HepG2 (cell line): Measurements from ENCODE around the gene PARN. TPM values are rescaled to one million over a fixed set of nuclear protein-coding genes. Genes with fewer than 3 reads are reported as not detected.

Experiments
- ATAC-seq: fragments of 200-7000 bp; cut with Tn5 transposase; 3 replicates; pipeline ENCODE4 v1.9.1; 2020; ENCODE audit warnings: mild to moderate bottlenecking, moderate library complexity
- BruUV-seq: library from RNA; stranded (reverse); fragments of 400-500 nt; replicated peaks from 2 replicates; lab custom pipeline; 2021; lab: Mats Ljungman, UMichigan
- CTCF ChIA-PET: fragments of 300-600 bp; formaldehyde crosslinking; extraction: SDS; loops from one replicate; lab custom pipeline; 2021; ENCODE audit warnings: low total read pairs, inconsistent platforms, low intra/inter-chr PET ratio; lab: Yijun Ruan, JAX
- POLR2A ChIA-PET: fragments of 350-600 bp; sonication (Branson Sonifier 250); formaldehyde crosslinking; loops from one replicate; lab custom pipeline; 2020; ENCODE audit warnings: antibody characterized with exemption, inconsistent platforms; lab: Yijun Ruan, JAX
- DNase-seq: peaks from one replicate; pipeline ENCODE4 v3.0.0-alpha.2; 2015; ENCODE audit warnings: low spot score
- FAIRE-seq: peaks from 3 replicates; lab custom pipeline; 2011; peaks lifted over from hg19 to GRCh38; lab: Jason Lieb, UNC
- H2AFZ ChIP-seq: one replicate; pipeline ENCODE4 v1.6.1; 2011; ENCODE audit warnings: low read length, inconsistent platforms
- H3K27ac ChIP-seq: fragments of 300-600 bp; 3 replicates; pipeline ENCODE4 v1.8.0; 2011; ENCODE audit warnings: mixed run types, mild to moderate bottlenecking, mixed read lengths, low read length, inconsistent platforms; ENCODE audit not compliant: insufficient read depth; ENCODE audit errors: extremely low read length
- H3K27me3 ChIP-seq, 2 experiments: fragments of 200-600 bp in 1 of 2; 2 replicates in 1 of 2; 3 replicates in 1 of 2; pipeline versions ENCODE4 v1.6.0 to v1.8.0; 2011; ENCODE audit warnings: low read length in 2 of 2, mild to moderate bottlenecking in 2 of 2, moderate library complexity in 2 of 2, inconsistent platforms in 1 of 2; ENCODE audit not compliant: insufficient read depth in 2 of 2, control insufficient read depth in 1 of 2
- H3K36me3 ChIP-seq, 2 experiments: fragments of 200-600 bp in 1 of 2; replicated peaks in 1 of 2; 2 replicates in 1 of 2; 3 replicates in 1 of 2; pipeline versions ENCODE4 v1.5.1 to v1.8.0; 2011; ENCODE audit warnings: low read length in 2 of 2, inconsistent platforms in 1 of 2; ENCODE audit not compliant: insufficient read depth in 2 of 2, control insufficient read depth in 1 of 2
- H3K4me1 ChIP-seq: 2 replicates; pipeline ENCODE4 v1.5.1; 2012; ENCODE audit warnings: low read length, inconsistent platforms; ENCODE audit not compliant: insufficient read depth
- H3K4me2 ChIP-seq: 2 replicates; pipeline ENCODE4 v1.6.0; 2011; ENCODE audit warnings: low read depth, low read length, inconsistent platforms
- H3K4me3 ChIP-seq, 3 experiments: fragments of 200-600 bp in 1 of 3; sonication (generic), shearing (Covaris generic) in 1 of 3; replicated peaks in 1 of 3; 2 replicates each; pipeline ENCODE4 v1.5.1; 2011 to 2016; ENCODE audit warnings: low read length in 3 of 3, inconsistent platforms in 2 of 3, low read depth in 2 of 3, mild to moderate bottlenecking in 2 of 3, control low read depth in 1 of 3, mixed read lengths in 1 of 3; ENCODE audit not compliant: insufficient read depth in 1 of 3
- H3K79me2 ChIP-seq: one replicate; pipeline ENCODE4 v1.6.1; 2011; ENCODE audit warnings: low read length, inconsistent platforms; ENCODE audit not compliant: insufficient read depth
- H3K9ac ChIP-seq: 2 replicates; pipeline ENCODE4 v1.6.0; 2011; ENCODE audit warnings: mild to moderate bottlenecking, low read depth, low read length, inconsistent platforms; ENCODE audit not compliant: insufficient read depth
- H3K9me3 ChIP-seq: 2 replicates; pipeline ENCODE4 v1.5.1; 2012; ENCODE audit warnings: mild to moderate bottlenecking, low read length
- H4K20me1 ChIP-seq: 2 replicates; pipeline ENCODE4 v1.6.0; 2011; ENCODE audit warnings: inconsistent platforms, mild to moderate bottlenecking, low read length, moderate library complexity; ENCODE audit not compliant: insufficient read depth
- AFF4 ChIP-seq: sonication (generic); formaldehyde crosslinking; IDR thresholded peaks from 2 replicates; pipeline ENCODE4 v1.4.0; 2020; ENCODE audit warnings: missing genetic modification reagents
- CEBPB ChIP-seq: IDR thresholded peaks from 2 replicates; pipeline ENCODE4 v1.6.1; 2011; ENCODE audit warnings: low read depth, low read length, improper control_type of control experiment, borderline replicate concordance
- ELF1 ChIP-seq: sonication (generic); formaldehyde crosslinking; IDR thresholded peaks from 2 replicates; pipeline ENCODE4 v1.4.0; 2020; ENCODE audit warnings: missing genetic modification reagents
- PREB ChIP-seq: sonication (generic); formaldehyde crosslinking; IDR thresholded peaks from 2 replicates; pipeline ENCODE4 v1.4.0; 2020; ENCODE audit warnings: missing genetic modification reagents
- RCOR2 ChIP-seq: IDR thresholded peaks from 2 replicates; pipeline ENCODE4 v1.6.1; 2016; ENCODE audit warnings: missing biosample characterization, missing genetic modification reagents
- SAP130 ChIP-seq: IDR thresholded peaks from 2 replicates; pipeline ENCODE4 v1.6.1; 2016; ENCODE audit warnings: low read depth
- THAP7 ChIP-seq: sonication (generic); formaldehyde crosslinking; IDR thresholded peaks from 2 replicates; pipeline ENCODE4 v1.8.1; 2023; ENCODE audit warnings: mild to moderate bottlenecking, missing genetic modification reagents
- ZNF496 ChIP-seq: sonication (generic); formaldehyde crosslinking; IDR thresholded peaks from 2 replicates; pipeline ENCODE4 v1.8.1; 2023; ENCODE audit warnings: mild to moderate bottlenecking, moderate library complexity, missing genetic modification reagents; ENCODE audit not compliant: insufficient replicate concordance
- ZNF687 ChIP-seq: sonication (generic); formaldehyde crosslinking; IDR thresholded peaks from 2 replicates; pipeline ENCODE4 v1.5.1; 2020; ENCODE audit warnings: mild to moderate bottlenecking, missing genetic modification reagents, moderate library complexity
- WGBS: methylation state at CpG from one replicate; pipeline ENCODE4 v1.1.6; 2017; ENCODE audit warnings: low lambda C conversion rate; 5-methylcytosine and 5-hydroxymethylcytosine counted together
- in situ Hi-C: cut with HindIII; loops from 2 replicates; pipeline ENCODE4 v1.10.0; 2017; ENCODE audit warnings: low pct_unique_long_range_greater_than_20kb; ENCODE audit not compliant: extremely low pct_ligation_motif_present
- intact Hi-C: fragments of 100-400 bp; cut with micrococcal nuclease; formaldehyde crosslinking; loops from one replicate; pipeline ENCODE4 v1.10.0; 2022; ENCODE audit not compliant: unreplicated experiment
- polyA plus RNA-seq, 8 experiments: library from polyadenylated mRNA; depleted of rRNA in 3 of 8; stranded (reverse) in 7 of 8; unstranded in 1 of 8; fragments of >200 nt; fragmentation: Illumina TruSeq in 4 of 8; extraction: Trizol in 4 of 8; gene quantifications; 2 replicates each; pipeline versions ENCODE4 v1.2.1 to v1.2.3, GENCODE V29; 2011 to 2016; ENCODE audit warnings: low read depth in 4 of 8, missing spikeins in 1 of 8, mixed read lengths in 1 of 8; ENCODE audit not compliant: insufficient read depth in 1 of 8
- total RNA-seq, 5 experiments: library from RNA; depleted of rRNA; stranded (reverse); fragments of >200 nt; fragmentation: Illumina TruSeq; extraction: Trizol; gene quantifications; 2 replicates each; pipeline ENCODE4 v1.2.3, GENCODE V29; 2016; ENCODE audit warnings: low read depth in 1 of 5

Gene PARN
- total and polyA plus RNA-seq, 2 of the 13 experiments (the other 11 are each of a cell fraction or from before 2014, with no cell fraction given): 13.3 to 47.6 TPM

- TF ChIP-seq AFF4 (CRISPR knock-in tag): no peak
- no peak for TF ChIP-seq CEBPB
- peak; percentile 100 for TF ChIP-seq SAP130 (CRISPR knock-in tag)
These were observed 143.3 kb downstream of the PARN start (continued) for GRCh38 chr16:14486520-14487303.

- intact Hi-C loops: loop anchor here (1.0 to 10.0 kb wide), 5 partner anchors 11 to 184 kb away; no protein-coding TSS in a partner anchor
- ChIA-PET CTCF (no interaction called here), POLR2A (interaction anchor here (0.8 to 3.6 kb wide), 13 partner anchors 9 to 230 kb away, joined by 3 to 36 read pairs (median 5); no protein-coding TSS in a partner anchor)
- no peak for TF ChIP-seq ELF1 (CRISPR knock-in tag)
- TF ChIP-seq ZNF687: no peak
- TF ChIP-seq THAP7 (CRISPR knock-in tag): no peak
- TF ChIP-seq RCOR2 (CRISPR knock-in tag): no peak; the same call in 1 of the 2 replicates
- TF ChIP-seq PREB (CRISPR knock-in tag): no peak
- no peak for TF ChIP-seq ZNF496 (CRISPR knock-in tag)
These were observed 144.1 kb downstream of the PARN start for GRCh38 chr16:14485811-14486519.

More at GRCh38 chr16:14485811-14486519, 144.1 kb downstream of the PARN start:
- TSS peak; percentile 67 for BruUV-seq
- in situ Hi-C loops: no loop called here
- Histone ChIP-seq H4K20me1 (no peaks in the 10 kb centered on the region), H3K4me2 (peak overlapping the region; percentile 87), H2AFZ (no peak overlapping the region), H3K27ac (peak overlapping the region; percentile 78), H3K9me3 (no peaks in the 10 kb centered on the region), H3K4me3 (peak overlapping the region in 1 of 3 experiments; percentile 62; a peak in 1 of 6 replicates), H3K79me2 (no peaks in the 10 kb centered on the region), H3K9ac (peak overlapping the region; percentile 63), H3K4me1 (peaks cover 71% of the 10 kb centered on the region), H3K27me3 (no peaks in the 10 kb centered on the region), H3K36me3 (peaks cover 5 to 20% of the 10 kb centered on the region in 2 experiments; a peak in 4 of 5 replicates)
- ATAC-seq (peak; percentile 19), FAIRE-seq (no peak), DNase-seq (no peak)
- WGBS: 85% methylated on average over 16 of the region's 16 CpGs
